Fibroblast of skin of abdomen (primary cell): ENCODE results near the gene RFX6.
A peak's percentile ranks its signal among the peaks of the same experiment; 100 is the strongest.

Source experiments
- DNase-seq: peaks from one replicate; pipeline ENCODE4 v3.0.0-alpha.2; 2013

Gene RFX6

DNA sequence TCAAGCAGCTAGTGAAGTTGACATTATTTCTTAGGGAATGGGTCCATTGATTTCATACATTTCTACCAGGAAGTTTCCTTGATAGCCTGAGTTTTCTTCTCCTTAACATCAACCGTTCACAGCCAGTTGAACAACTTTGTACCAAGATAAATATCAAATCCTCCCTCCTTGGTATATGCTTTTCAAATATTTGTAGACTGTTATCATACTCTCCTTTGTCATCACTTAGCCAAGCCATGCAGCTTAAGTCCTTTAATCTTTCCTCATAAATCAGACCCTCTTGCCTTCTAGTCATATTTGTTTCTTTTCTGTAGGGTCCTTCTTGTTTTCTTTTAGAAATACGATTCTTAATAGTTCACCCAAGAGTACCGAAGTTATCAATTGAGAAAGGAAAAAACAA lies 25.6 kb downstream of the RFX6 start:
- DNase-seq, result no peak

DNA sequence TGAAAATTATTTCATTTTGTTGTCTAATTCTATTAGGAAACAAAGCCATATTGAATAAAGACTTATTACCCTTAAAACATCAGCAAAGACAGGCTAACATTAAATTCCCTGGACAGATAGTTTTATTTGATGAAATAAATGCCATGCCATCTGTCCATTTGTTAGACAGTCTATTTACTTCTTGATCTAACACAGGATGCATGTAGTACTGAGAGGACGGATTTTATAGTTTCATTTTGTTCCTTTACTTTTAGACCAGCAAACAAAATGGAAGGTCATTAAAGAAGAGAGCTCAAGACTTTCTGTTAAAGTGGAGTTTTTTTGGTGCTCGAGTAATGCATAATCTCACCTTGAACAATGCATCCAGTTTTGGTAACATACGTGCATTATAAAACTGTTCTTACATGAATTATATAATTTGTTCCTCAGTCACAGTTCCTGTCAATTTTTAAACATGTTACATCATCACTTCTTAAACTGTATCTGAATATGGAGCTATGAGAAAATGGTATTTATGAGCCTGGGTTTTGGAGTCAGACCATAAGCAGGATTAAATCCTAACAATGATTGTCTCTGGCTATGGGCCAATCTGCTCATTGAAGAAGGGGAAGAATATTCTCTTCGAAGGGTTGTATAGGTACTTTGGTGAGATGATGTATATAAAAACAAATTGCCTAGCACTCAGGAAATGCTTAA lies 46.0 kb downstream of the RFX6 start:
- no peak for DNase-seq

DNA sequence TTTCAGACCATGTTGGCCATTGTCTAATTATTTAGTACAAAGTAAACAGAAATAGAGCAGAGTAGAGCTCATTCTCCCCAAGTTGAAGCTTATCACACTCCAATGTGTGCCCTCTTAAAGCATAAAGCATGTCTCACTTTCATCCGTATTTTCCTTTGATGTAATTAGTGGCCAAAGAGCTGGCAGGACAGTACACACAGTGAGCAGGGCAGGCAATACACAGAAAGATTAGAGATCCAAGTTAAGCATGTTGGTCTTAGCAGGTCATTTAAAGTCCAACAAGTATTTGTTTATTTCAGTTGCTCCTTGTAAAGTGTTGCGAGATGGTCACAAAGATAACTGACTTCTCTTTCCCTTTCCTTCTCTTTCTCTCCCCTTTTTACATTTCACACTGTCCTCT lies 47.2 kb downstream of the RFX6 start:
- no peak for DNase-seq

DNA sequence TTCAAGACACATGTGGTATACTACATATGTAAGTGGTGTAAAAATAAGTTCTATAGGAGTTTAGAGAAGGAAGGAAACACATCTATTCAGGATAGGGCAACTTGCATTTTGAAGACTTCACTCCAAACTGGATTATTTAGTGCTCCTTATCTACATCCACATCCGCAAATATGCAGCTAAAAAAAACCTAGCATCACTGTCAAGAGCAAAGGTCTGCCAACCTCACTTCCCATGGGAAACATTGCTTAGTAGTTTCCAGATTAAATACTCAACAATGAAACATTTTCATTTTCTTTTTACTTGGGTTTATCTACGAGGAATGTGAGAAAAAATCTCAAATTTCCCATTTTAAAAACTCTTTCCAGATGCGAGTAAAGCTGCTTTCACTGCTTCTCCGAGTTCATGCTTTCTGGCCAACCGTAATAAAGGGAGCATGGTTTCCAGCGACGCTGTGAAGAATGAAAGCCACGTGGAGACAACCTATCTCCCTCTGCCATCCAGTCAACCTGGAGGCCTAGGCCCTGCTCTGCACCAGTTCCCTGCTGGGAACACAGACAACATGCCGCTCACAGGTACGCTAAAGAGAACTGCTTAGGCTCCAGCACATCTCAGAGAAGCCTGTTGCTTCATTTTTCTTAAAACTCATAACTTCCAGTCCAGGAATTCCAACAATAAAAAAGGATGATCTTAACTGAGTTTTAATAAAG lies 48.2 kb downstream of the RFX6 start:
- DNase-seq, result peak; percentile 3

DNA sequence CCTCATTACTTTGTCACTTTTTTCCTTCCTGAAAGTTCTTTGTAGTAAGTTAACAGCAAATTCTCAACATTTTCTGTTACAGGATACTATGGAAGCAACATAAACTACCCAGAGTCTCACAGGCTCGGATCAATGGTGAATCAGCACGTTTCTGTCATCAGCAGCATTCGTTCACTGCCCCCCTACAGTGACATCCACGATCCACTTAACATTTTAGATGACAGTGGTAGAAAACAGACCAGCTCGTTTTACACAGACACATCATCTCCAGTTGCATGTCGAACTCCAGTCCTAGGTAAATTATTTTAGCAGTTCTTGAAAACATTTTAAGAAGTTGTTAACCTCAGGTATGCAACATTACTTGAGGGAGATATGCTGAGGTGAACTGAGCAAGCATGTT lies 51.6 kb downstream of the RFX6 start:
- no peak for DNase-seq

DNA sequence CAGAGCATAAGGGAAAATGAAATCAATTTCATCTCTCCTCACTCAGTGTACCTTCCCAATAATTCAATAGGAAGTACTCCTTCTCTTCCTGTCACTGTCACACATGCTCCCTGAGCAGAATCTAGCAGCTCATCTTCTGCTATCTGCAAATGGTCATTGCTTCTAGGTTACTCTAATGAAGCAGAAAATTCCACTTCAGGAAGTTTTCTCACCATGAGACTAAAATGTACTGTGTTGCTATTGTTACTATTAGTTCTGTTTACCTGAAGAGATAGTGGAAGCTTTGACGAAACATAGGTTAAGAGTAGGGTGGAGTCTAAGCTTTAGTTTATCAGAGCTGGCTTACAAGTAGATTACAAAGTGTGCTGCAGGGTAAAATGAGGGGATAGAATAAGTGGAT lies 52.8 kb downstream of the RFX6 start:
- DNase-seq, result no peak

DNA sequence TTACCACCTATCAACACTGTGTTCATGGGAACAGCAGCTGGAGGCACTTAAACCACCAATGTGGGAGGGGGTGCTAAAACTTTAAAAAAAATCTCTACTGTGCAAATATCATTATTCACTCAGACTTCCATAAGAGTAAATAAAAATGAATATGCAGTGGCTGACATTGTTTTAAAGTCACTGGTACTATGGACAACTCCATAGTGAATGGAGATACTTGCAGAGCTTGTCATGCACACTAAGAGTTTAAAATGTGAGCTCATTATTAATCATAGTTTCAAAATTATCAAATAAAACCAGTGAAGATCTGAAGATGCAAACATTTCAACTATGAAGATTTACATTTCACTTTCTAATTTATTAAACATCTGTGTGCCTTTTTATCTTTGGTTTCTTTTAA lies 54.4 kb downstream of the RFX6 start:
- DNase-seq, result no peak

DNA sequence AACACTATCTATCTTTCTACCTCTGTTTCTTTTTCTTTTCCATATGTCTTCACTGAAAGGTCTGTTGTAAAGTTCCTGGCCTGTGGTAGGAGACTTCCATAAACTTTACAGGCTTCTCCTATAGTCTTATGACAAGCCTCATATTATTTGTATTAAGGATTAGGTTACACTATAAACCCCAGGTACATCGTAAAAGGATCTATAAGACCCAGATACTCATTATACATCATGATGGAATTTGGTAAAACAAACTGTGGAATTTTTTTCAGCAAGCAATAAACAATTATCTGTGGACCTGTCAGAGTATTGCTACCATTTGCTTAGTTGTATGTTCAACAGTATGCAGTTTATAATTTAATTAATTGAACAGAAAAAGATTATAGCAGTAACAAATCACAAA lies 55.5 kb downstream of the RFX6 start:
- no peak for DNase-seq

DNA sequence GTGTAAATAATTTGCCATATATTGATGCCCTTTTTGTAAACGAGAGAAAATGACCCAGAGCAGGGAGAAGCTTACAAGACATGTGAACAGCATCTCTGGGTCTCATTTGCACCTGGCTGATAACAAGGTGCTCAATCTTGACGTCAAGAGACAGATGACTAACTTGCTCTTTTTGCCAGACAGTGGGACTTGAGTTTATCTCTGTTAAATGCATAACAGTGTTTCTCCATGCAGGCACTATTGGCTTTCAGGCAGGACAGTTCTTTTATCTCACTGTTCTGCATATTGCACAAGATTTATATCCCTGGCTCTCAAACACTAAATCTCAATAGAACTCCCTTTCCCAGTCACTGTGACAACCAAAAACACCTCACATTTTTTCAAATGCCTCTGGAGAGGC lies 56.4 kb downstream of the RFX6 start:
- no peak for DNase-seq

DNA sequence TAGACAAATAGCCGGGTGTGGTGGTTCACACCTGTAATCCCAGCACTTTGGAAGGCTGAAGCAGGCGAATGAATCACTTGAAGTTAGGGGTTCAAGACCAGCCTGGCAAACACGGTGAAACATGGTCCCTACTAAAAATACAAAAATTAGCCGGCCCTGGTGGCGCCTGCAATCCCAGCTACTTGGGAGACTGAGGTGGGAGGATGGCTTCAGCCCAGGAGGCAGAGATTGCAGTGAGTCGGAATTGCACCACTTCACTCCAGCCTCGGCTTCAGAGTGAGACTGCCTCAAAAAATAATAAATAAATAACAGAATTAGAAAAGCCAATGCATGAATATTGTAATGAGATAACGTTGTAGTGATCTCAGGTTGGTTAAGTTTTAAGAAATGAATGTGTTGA lies 61.3 kb downstream of the RFX6 start:
- DNase-seq, result no peak

DNA sequence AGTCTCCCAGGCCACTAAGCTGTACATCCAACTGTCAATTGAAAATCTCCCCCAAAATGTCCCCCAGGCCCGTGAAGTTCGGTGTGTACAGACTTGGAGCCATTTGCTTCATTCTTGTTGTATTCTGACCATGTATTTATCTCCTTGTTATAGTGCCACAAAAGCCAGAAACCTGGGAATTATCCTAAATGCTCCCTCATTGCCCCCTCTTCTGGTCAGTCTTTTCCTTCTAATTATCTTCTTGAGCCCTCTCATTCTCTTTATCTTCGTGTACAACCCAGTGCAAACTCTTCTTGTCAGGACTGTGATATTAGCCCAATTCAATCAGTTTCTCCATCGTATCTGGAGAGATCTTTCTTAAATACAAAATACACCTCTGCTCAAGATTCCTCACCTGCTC lies 64.7 kb downstream of the RFX6 start:
- no peak for DNase-seq

DNA sequence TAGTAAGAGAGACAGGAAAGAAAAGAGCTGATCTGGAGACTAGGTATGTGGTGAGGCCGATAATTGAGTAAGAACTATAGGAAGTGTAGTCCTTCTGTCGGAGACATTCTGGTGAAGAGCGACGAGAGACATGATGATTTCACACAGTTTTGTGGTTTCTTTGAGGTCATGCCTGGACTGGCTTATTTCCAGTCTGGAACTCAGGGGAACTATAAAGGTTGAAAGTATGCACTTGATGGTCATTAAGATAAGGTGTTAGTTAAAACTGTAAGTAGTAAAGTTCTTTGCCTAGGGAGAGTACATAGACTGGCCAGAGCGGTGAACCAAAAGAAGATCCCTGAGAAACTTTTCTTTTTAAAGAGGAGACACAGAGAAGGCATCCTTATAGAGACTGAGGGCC lies 68.8 kb downstream of the RFX6 start:
- DNase-seq, result peak; percentile 2

DNA sequence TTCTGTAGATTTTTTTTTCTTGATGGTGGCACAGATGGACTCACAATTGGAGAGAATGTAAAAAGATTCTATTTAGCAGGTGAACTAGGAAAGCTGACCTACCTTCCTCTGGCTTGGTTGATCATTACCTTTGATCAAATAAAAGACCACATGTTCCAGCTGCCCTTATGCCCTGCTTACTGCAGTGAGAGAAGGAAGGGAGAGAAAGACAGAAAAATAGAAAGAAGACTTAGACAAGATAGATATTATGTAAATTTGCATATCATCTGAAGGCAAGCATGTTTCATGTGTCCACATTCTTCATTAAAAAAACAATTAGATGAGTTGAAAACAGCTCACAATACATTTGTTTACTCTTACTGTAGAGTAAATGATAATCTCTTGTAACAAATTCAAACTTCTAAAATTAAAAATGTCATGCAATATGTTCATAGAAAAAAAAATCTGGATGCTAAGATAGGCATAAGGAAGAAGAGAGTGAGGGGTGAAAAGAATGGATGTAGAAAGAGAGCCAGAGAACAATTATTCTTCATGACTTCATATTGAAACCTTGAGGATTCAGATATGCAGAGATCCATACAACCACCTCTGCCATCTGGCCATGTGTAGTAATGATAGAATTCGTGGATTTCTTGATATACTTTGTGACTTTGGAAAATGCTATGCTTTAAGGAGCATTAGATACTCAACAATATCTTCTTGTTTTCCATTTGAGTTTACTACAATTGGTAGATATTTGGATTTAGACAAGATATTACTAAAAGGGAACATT lies 71.7 kb downstream of the RFX6 start:
- no peak for DNase-seq

DNA sequence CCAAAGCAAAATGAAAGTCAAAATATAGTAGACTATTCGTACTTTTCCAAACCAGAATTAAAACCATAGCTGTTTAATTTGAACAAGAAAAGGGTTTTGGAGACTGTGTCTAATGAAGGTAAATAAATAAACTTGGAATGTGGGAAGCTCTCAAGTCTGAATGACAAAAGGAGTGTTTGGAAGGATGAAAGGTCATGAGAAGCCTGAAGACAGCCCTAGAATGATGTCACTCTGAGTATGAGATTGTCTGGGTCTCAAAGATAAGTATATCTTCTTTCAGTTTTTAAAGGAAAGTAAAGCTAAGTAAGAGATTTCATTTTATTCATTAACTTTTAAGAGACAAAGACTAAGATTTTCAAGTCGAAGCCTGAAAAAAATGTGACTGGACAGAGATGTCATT lies 72.9 kb downstream of the RFX6 start:
- no peak for DNase-seq

DNA sequence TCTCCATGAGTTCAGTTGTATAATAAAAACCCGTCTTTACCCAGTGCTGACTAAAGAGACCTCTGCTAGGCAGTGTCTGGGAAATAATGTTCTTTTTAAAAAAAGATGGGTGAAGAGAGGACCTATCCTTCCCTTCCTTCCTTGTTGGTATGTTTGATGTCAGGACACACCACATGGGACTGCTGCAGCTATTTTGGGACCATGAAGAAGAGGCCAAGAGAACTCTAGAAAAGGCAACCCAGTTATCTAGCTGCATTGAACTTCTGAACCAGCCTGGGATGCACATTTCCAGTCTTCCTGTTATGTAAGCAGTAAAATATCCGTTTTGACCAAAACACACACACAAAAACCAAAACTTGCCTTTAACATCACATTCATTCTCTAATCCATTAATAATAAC lies 77.3 kb downstream of the RFX6 start:
- DNase-seq, result no peak

DNA sequence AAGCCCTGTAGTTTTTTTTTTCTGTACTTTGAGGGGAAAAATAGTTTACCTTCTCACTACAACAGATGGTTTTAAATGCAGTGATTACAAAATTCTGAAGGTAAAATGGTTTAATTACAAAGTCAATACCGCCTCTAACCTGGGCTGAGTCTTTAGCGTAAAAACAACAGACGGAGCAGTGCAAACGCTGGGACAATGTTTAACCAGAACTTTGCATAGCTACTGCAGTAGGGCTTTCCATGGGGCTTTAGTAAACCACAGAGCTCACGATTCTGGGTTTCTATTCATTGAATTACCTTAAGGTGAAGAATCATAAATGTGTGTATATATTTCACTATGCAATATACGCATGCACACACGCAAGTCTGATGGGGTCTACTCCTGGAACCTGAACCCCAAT lies 77.9 kb downstream of the RFX6 start:
- no peak for DNase-seq

DNA sequence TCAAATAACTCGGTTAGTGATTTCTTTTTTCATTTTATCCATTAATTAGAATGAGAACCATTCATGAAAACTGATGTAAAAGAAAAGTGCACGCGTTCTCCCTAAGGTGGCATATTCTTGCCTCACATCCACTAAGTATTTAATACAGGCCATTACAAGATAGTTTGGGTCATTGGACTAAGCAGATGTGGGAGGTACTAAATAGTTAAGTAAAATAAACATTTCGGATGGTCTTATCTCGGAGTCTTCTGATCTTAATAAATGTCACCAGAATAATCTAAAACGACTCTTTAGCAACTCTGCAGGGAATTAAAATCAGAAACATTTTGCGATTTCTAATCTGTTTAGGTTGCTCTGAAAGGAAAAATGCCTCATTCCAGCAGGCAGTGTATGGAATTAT lies 78.7 kb downstream of the RFX6 start:
- no peak for DNase-seq

DNA sequence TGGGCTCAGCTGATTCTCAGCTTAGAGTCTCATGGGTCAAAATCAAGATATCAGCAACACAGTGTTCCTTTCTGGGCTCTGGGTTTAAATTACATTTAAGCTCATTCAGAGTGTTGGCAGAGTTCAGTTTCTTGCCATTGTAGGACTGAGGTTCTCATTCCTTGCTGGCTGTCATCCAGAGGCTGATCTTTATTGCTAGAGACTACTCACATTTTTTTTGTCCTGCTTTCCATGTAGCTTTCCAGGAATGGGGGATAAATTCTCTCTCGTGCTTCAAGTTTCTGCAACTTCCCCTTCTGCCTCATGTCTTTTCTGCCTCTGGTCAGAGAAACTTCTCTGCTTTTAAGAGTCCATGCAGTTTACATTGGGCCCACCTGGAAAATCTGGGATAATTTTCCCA lies 86.9 kb downstream of the RFX6 start:
- DNase-seq, result no peak

DNA sequence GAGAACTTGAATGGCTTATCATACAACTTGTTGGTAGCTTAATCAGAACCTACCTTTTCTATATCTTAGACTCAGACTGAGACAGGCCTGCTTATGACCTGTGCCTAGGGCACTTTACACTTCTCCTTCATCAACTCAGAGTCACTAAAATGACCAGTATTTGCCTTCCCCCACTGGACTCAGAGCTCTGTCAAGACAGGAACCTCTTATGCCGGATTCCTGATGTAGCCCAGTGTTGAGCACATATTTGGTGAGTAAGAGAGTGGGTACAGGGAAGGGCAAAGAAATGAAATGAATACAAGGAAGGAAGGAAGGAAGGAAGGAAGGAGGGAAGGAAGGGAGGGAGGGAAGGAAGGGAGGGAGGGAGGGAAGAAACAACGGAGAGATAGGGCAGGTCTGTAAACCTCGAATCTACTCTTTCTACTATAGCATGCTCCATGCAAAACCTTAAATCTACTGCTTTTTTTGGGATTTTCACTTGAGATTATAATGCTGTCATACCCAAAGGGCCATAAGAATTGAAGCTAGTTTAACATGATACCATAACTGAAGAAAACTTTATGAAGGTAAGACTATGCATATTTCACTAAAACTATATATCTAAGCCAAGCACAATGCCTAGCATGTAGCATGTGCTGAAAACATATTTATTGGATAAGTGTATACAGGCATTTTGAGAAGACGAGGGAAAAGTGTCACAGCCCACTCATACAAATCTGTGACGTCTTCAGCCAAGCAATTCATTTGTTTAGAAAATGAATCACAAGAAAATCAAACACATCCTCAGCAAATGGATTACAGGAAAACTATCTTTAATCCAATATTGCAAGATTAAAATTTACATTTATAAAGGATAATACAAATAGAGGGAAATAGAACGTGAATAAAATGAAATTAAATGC lies 89.9 kb downstream of the RFX6 start:
- DNase-seq, result no peak

DNA sequence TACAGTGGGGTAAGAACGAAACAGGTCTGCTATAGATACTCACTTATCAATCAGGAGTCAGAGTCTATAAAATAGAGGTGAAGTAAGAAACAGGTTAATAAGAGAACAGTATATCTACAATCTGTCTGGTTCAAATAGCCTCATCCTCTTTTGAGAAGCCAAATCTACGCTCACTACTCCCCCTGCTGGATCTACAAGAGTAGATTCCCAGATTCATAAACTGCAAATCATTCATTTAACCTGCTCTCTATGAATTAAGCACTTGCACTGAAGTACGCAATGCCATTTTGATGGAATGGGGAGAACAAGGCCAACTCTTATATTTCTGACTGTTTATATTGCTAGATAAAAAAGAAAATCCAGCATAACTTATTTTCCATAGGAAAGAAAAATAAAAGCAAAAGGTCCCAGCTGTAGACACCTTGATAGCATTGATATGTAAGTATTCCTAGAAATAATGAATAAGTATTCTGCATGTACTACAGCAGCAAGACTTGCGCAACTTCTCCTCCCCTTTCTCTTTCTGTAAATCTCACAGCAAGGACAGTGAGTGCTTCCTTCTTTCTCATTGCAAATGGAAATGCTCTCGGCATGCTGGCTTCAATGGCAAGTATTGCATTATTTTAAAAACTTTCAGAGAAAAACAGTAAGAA lies 92.3 kb downstream of the RFX6 start:
- DNase-seq, result peak; percentile 24

DNA sequence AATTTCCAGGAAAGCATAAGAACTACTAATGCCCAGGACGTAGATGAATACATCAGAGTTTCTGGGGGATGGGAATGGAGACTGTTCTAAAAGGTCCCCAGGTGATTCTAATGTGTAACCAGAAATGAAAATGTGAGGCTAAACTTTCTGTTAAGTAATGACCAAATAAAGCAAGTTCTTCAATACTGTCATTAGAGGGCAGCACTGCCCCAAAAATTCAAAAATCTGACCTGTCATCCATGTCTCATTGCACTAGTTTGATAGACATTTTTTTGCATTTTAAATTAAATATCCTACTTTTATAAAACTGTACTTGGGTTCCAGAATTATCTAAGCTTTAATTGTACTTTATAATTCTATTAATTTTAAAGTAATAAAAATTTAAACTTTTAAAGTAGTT lies 94.9 kb downstream of the RFX6 start:
- peak; percentile 30 for DNase-seq

DNA sequence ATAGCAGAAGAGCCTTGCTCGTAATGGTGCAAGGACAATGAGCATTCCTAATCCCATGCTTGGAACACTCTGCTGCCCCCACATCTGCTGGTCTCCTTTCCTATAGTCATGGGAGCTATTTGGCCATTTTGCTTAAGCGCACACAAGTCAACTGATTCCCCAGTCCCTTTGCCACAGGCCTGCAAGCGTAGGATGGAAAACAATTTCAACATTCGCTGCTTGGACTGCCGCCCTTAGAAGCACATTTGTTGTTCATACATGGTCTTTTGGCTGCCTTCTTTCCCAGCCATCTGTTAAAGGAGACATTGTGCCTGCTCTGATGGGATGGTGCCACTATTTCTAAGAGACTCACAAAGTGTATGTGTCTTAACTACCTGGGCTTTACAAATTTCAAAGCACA lies 96.9 kb downstream of the RFX6 start:
- no peak for DNase-seq
